Measurements from ENCODE around the gene PAX9.

PAX9 gene

DNA sequence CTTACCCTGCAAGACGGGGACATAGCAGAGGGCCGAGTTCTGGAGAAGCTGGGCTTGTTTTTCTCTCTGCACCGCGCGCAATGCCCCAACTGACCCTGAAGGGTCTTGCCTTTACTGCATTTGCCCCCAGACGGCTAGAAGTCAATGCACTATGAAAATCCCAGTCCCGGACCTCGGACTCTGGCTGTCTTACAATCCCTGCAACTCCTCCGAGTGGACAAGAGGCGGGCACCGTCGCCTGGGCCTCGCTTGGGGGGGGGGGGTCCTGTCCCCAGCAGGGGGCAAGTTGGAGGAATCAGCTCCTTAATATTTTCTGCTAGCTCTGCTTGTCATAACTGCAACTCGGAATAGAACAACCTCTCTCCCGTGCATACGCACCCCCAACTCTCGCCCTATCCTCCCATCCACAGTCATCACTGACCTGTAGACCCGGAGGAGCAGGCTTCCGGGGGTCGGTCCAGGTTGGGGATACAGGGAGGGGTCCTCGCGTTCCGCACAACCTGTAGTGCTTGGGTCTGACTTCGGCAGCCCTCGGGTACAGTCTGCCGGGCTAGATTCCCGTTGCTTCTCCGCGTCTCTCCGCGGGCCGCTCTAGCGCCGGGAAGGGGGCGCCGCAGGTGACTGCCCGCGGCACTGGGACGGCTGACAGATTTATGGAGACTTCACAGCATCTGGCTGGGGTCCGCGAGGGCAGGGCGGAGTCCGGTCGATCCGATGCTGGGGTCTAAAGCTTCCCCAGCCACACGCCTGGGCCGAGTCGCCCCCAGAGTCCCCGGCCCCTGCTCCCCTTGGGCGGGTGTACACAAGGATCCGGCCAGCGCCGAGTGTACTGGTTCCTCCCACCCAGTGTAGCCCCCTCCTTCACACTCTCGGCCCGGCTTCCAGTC is 3.3 kb upstream of the PAX9 start:
- peaks cover 13% of the 10 kb centered on the region for H3K9me3 ChIP-seq (ENCODE audit: severe bottlenecking)
- H3K36me3 ChIP-seq: no peaks in the 10 kb centered on the region
- TF ChIP-seq, protein P1, sequence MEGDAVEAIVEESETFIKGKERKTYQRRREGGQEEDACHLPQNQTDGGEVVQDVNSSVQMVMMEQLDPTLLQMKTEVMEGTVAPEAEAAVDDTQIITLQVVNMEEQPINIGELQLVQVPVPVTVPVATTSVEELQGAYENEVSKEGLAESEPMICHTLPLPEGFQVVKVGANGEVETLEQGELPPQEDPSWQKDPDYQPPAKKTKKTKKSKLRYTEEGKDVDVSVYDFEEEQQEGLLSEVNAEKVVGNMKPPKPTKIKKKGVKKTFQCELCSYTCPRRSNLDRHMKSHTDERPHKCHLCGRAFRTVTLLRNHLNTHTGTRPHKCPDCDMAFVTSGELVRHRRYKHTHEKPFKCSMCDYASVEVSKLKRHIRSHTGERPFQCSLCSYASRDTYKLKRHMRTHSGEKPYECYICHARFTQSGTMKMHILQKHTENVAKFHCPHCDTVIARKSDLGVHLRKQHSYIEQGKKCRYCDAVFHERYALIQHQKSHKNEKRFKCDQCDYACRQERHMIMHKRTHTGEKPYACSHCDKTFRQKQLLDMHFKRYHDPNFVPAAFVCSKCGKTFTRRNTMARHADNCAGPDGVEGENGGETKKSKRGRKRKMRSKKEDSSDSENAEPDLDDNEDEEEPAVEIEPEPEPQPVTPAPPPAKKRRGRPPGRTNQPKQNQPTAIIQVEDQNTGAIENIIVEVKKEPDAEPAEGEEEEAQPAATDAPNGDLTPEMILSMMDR (IDR thresholded peaks at IDR 0.05; ENCODE audit: low read depth, low read length): no peak
- H3K27ac ChIP-seq: no peak overlapping the region
- no peak for DNase-seq
- H3K27me3 ChIP-seq (ENCODE audit: insufficient read depth, low read depth, severe bottlenecking): peaks cover 94% of the 10 kb centered on the region
- H3K4me3 ChIP-seq (ENCODE audit: low read depth, low read length): no peak overlapping the region

DNA sequence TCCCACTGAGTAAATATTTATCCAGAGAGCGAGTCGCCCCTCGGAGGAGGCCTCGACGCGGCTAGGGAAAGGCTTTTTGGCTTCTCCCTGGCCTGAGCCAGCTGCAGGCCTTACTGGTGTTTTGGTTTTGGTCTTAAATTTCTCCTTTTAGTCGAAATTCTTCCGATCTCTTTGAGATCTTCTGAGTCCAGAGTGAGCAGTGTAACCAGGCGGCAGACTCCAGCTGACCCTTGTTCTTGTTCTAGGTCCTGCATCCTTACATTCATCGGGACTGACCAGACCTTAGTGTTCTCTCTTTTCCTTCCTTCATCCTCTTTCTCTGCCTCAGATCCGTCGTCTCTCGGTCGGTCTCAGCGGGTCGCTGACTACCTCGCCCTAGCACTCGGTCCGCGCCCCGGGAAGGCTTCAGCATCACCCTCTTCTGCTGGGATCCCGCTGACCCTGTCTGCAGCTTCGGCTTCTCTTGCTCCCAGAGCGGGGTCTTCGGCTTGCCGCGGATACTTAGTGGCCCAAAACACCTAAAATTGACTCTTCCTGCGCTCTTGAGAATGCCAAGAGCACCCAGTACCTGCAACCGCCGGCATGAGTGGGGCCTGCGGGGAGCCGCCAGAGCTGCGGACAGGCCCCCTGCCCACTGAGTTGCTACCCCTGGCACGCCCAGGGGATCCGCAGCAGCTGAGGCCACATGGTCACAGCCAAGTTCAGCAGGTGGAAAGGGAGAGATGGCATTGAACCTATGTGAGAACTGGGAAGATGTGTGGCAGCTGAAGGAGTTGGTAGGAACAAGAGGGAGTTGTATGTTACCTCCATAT is 2.4 kb upstream of the PAX9 start:
- no peaks in the 10 kb centered on the region for H3K36me3 ChIP-seq
- no peak overlapping the region for H3K27ac ChIP-seq
- TF ChIP-seq, protein P1 (IDR thresholded peaks at IDR 0.05; ENCODE audit: low read depth, low read length): no peak
- H3K27me3 ChIP-seq (ENCODE audit: insufficient read depth, low read depth, severe bottlenecking): peaks cover 95% of the 10 kb centered on the region
- no peak overlapping the region for H3K4me3 ChIP-seq (ENCODE audit: low read depth, low read length)
- peaks cover 13% of the 10 kb centered on the region for H3K9me3 ChIP-seq (ENCODE audit: severe bottlenecking)
- no peak for DNase-seq

DNA sequence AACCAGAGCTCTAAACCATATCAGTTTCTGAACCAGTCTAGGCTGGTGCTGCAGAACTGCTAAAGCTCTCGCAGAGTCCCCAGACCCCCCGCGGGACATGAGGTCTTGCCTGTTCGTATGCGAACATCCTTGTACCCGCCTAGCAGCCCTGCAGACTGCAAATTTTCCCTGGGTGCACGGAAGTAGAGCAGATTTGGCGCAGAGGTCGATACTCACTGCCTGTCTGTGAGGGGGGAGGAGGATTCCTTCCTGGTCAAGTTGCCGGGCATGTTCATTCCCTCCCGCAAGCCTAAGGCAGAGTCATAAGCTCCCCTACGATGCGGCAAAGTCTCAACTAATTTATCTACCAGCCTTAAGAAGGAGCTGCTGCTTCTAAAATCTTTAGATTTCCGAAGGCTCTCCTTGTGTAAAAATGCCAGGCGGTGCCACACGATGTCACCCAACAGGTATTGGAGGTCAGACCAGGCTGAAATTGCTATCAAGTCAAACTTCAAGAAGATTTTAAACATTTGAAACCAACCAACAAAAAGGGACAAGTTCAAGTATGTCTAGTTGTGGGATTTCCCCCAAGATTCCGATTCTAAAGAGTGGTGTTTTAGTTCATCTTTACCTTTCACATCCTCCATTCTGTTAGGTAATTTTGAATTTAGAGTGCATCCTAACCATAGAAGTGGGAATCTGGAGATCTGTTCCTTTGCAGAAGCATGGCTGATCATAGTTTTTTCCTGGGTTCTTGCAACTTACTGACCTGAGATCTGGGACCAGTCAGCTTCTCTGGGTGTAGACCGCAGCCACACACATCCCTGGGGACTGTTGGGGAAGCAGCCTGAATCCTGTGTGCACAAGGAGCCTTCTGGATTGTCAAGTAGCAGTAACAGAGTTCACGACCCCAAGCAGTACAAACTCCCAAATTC is 1.6 kb upstream of the PAX9 start:
- no peaks in the 10 kb centered on the region for H3K36me3 ChIP-seq
- DNase-seq: no peak
- no peak overlapping the region for H3K4me3 ChIP-seq (ENCODE audit: low read depth, low read length)
- TF ChIP-seq, protein P1 (IDR thresholded peaks at IDR 0.05; ENCODE audit: low read depth, low read length): no peak
- H3K9me3 ChIP-seq (ENCODE audit: severe bottlenecking): peaks cover 13% of the 10 kb centered on the region
- peaks cover 91% of the 10 kb centered on the region for H3K27me3 ChIP-seq (ENCODE audit: insufficient read depth, low read depth, severe bottlenecking)
- no peak overlapping the region for H3K27ac ChIP-seq

DNA sequence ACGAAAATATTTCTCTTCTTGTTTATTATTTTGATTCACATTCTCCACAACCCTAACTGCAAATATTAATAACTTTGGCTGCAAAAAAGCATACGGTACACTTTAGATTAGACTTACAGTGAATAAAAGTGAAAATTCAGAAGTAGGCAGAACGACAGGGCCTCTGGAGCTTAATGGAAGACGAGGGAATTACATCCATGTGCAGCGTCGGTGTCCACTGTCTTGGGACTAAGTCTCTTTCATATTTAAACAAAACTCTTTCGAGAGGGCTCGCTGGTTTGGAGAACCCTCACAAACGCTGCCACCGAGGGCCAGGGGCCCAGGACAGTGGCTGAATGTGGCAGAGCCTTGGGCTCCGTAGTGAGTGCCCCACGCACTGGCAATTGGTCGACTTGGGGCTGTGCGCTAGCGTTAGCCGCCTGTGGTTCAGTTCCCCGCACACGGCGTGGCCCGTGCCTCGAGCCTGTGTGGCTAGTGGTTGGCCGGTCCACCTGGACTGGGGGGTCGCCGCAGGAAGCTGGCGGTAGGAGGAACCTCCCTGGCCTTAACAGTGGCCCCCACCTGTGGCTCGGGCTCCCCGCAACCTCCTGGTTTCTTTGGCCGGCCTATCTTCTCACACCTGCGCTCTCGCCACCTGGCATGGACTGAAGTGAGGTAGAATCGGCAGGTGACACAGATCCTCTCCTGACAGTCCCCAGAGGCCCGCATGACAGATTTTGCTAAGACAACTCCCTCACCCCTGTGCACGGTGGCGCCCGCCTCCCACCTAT is 739 bp upstream of the PAX9 start:
- H3K27me3 ChIP-seq (ENCODE audit: insufficient read depth, low read depth, severe bottlenecking): peaks cover 90% of the 10 kb centered on the region
- H3K4me3 ChIP-seq (ENCODE audit: low read depth, low read length): no peak overlapping the region
- no peak for DNase-seq
- TF ChIP-seq, protein P1 (IDR thresholded peaks at IDR 0.05; ENCODE audit: low read depth, low read length): no peak
- no peaks in the 10 kb centered on the region for H3K36me3 ChIP-seq
- H3K27ac ChIP-seq: no peak overlapping the region
- peaks cover 11% of the 10 kb centered on the region for H3K9me3 ChIP-seq (ENCODE audit: severe bottlenecking)

DNA sequence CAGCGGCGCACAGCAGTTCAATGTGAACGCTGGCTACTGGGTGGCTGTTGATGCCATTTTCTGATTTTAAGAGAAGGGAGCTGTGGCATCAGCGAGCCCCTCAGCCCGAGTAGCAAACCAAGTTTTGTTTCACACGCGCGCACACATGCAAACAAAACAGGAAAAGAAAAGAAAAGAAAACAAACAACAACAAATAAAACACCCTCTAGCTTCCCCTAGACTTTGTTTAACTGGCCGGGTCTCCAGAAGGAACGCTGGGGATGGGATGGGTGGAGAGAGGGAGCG is 540 bp downstream of the PAX9 start:
- DNase-seq: no peak
- H3K9me3 ChIP-seq (ENCODE audit: severe bottlenecking): peaks cover 7% of the 10 kb centered on the region
- TF ChIP-seq, protein P1 (IDR thresholded peaks at IDR 0.05; ENCODE audit: low read depth, low read length): no peak
- H3K4me3 ChIP-seq (ENCODE audit: low read depth, low read length): no peak overlapping the region
- no peaks in the 10 kb centered on the region for H3K36me3 ChIP-seq
- H3K27me3 ChIP-seq (ENCODE audit: insufficient read depth, low read depth, severe bottlenecking): peaks cover 90% of the 10 kb centered on the region
- no peak overlapping the region for H3K27ac ChIP-seq
